Measurements from ENCODE around the gene GLRX5. TPM values are rescaled to one million over a fixed set of nuclear protein-coding genes. Genes with fewer than 3 reads are reported as not detected.

The GLRX5 gene
- total and polyA plus RNA-seq, 12 donors, result 32.7 to 134 (median 71.6) TPM

- peak in 2 of 7 donors; percentile 5 to 21 for DNase-seq
- Histone ChIP-seq H3K4me3 (no peak overlapping the region), H3K27me3 (no peaks in the 10 kb centered on the region), H3K4me1 (replicated peaks in 1 of 2) (peaks cover 7 to 59% of the 10 kb centered on the region in 2 donors), H3K36me3 (replicated peaks in 1 of 2) (no peaks in the 10 kb centered on the region), H3K27ac (peak overlapping the region in 1 of 5 donors; percentile 64), H3K9me3 (replicated peaks in 1 of 3) (no peaks in the 10 kb centered on the region)
- intact Hi-C loops (cut with DNase I), result loop anchor here (2.0 to 5.0 kb wide), 2 partner anchors 81 to 84 kb away; no protein-coding TSS in a partner anchor
- TF ChIP-seq POLR2A (IDR thresholded peaks at IDR 0.05), result no peak
- no peak for TF ChIP-seq CTCF (IDR thresholded peaks at IDR 0.05)
- WGBS, 4 donors, result 84 to 87% (median 86%) methylated on average over 5 of the region's 5 CpGs
These were observed 8.9 kb upstream of the GLRX5 start for GRCh38 chr14:95525999-95526398.

- Histone ChIP-seq H3K4me3 (no peak overlapping the region), H3K9me3 (replicated peaks in 1 of 3) (no peaks in the 10 kb centered on the region), H3K36me3 (replicated peaks in 1 of 2) (no peaks in the 10 kb centered on the region), H3K27me3 (no peaks in the 10 kb centered on the region), H3K4me1 (replicated peaks in 1 of 2) (peaks cover 7 to 66% of the 10 kb centered on the region in 2 donors), H3K27ac (peak overlapping the region in 4 of 5 donors; percentile 52 to 81 (median 66))
- 28 to 36% (median 34%) methylated on average over 9 of the region's 9 CpGs for WGBS, 4 donors
- DNase-seq, result peak in 2 of 7 donors; percentile 20 to 22
- TF ChIP-seq CTCF (IDR thresholded peaks at IDR 0.05), result no peak
- TF ChIP-seq POLR2A (IDR thresholded peaks at IDR 0.05), result no peak
- intact Hi-C loops (cut with DNase I), result loop anchor here (2.0 to 5.0 kb wide), 2 partner anchors 82 to 84 kb away; no protein-coding TSS in a partner anchor
These were observed 8.1 kb upstream of the GLRX5 start for GRCh38 chr14:95526483-95527386.

- intact Hi-C loops (cut with DNase I), result loop anchor here (2.0 to 5.0 kb wide), 2 partner anchors 83 to 85 kb away; no protein-coding TSS in a partner anchor
- Histone ChIP-seq H3K4me3 (no peak overlapping the region), H3K4me1 (replicated peaks in 1 of 2) (peaks cover 8 to 74% of the 10 kb centered on the region in 2 donors), H3K36me3 (replicated peaks in 1 of 2) (no peaks in the 10 kb centered on the region), H3K9me3 (replicated peaks in 1 of 3) (no peaks in the 10 kb centered on the region), H3K27me3 (no peaks in the 10 kb centered on the region), H3K27ac (peak overlapping the region in 4 of 5 donors; percentile 52 to 81 (median 66))
- TF ChIP-seq CTCF (IDR thresholded peaks at IDR 0.05), result peak; percentile 80 to 91 (median 86)
- no peak for TF ChIP-seq POLR2A (IDR thresholded peaks at IDR 0.05)
- 26 to 45% (median 36%) methylated on average over 4 of the region's 4 CpGs for WGBS, 4 donors
- DNase-seq, result peak; percentile 69 to 89 (median 76)
These were observed 7.4 kb upstream of the GLRX5 start for GRCh38 chr14:95527387-95528002.

GRCh38 chr14:95529216-95529615 lies 5.6 kb upstream of the GLRX5 start:
- no peaks in the 10 kb centered on the region for H3K9me3 ChIP-seq (replicated peaks in 1 of 3)
- no peaks in the 10 kb centered on the region for H3K27me3 ChIP-seq
- H3K27ac ChIP-seq, result peak overlapping the region in 1 of 5 donors; percentile 13
- no peaks in the 10 kb centered on the region for H3K36me3 ChIP-seq (replicated peaks in 1 of 2)
- peaks cover 23 to 78% of the 10 kb centered on the region in 2 donors for H3K4me1 ChIP-seq (replicated peaks in 1 of 2)
- TF ChIP-seq CTCF (IDR thresholded peaks at IDR 0.05), result no peak
- no peak for TF ChIP-seq POLR2A (IDR thresholded peaks at IDR 0.05)
- H3K4me3 ChIP-seq, result no peak overlapping the region
- whole genome bisulfite sequencing, 4 donors, result 62 to 74% (median 67%) methylated on average over 7 of the region's 7 CpGs
- intact Hi-C loops (cut with DNase I), result loop anchor here in 1 of 2 donors (5.0 kb wide), 1 partner anchor 87 kb away; no protein-coding TSS in a partner anchor
- DNase-seq, result peak in 2 of 7 donors; percentile 19 to 47

Data from adrenal gland (tissue), 12 donors.